ENCODE measurements around the gene EEFSEC.

GRCh38 chr3:128367761-128368160, 214.5 kb downstream of the EEFSEC start:
- TF ChIP-seq, protein P1, sequence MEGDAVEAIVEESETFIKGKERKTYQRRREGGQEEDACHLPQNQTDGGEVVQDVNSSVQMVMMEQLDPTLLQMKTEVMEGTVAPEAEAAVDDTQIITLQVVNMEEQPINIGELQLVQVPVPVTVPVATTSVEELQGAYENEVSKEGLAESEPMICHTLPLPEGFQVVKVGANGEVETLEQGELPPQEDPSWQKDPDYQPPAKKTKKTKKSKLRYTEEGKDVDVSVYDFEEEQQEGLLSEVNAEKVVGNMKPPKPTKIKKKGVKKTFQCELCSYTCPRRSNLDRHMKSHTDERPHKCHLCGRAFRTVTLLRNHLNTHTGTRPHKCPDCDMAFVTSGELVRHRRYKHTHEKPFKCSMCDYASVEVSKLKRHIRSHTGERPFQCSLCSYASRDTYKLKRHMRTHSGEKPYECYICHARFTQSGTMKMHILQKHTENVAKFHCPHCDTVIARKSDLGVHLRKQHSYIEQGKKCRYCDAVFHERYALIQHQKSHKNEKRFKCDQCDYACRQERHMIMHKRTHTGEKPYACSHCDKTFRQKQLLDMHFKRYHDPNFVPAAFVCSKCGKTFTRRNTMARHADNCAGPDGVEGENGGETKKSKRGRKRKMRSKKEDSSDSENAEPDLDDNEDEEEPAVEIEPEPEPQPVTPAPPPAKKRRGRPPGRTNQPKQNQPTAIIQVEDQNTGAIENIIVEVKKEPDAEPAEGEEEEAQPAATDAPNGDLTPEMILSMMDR (IDR thresholded peaks at IDR 0.05) = no peak
- TF ChIP-seq POLR2A (IDR thresholded peaks at IDR 0.05) = no peak

Data from esophagus squamous epithelium (tissue), 4 donors.